WTC11 (cell line): ENCODE measurements around the gene TCEA2. TPM values are rescaled to one million over a fixed set of nuclear protein-coding genes. Genes with fewer than 3 reads are reported as not detected.
A peak's percentile ranks its signal among the peaks of the same experiment; 100 is the strongest.

Experiments used
- ATAC-seq: fragments of 200-7000 bp; cut with Tn5 transposase; 2 replicates; pipeline ENCODE4 v1.10.0; 2021; ENCODE audit warnings: mild to moderate bottlenecking, moderate library complexity
- CTCF ChIA-PET: fragments of 300-600 bp; sonication (Branson Sonifier 250); formaldehyde crosslinking; loops from one replicate; lab custom pipeline; 2021; ENCODE audit warnings: antibody characterized with exemption; lab: Charles Lee
- POLR2A ChIA-PET: fragments of 350-600 bp; sonication (Branson Sonifier 250); formaldehyde crosslinking; loops from one replicate; lab custom pipeline; 2021; ENCODE audit warnings: antibody characterized with exemption; lab: Charles Lee
- DNase-seq: peaks from one replicate; pipeline ENCODE4 v3.0.0; 2021; ENCODE audit warnings: low spot score
- H3K27ac Mint-ChIP-seq: 2 replicates; pipeline ENCODE4 v1.8.0; 2021; ENCODE audit warnings: mixed read lengths
- H3K27me3 Mint-ChIP-seq: 2 replicates; pipeline ENCODE4 v1.8.0; 2021; ENCODE audit warnings: low read depth, mild to moderate bottlenecking, moderate library complexity, mixed read lengths
- H3K36me3 Mint-ChIP-seq: 2 replicates; pipeline ENCODE4 v1.8.0; 2021; ENCODE audit warnings: mixed read lengths
- H3K4me1 Mint-ChIP-seq: 2 replicates; pipeline ENCODE4 v1.8.0; 2022; ENCODE audit warnings: mixed read lengths
- H3K4me3 Mint-ChIP-seq: 2 replicates; pipeline ENCODE4 v1.8.0; 2021; ENCODE audit warnings: mild to moderate bottlenecking, moderate library complexity, mixed read lengths
- H3K9me3 Mint-ChIP-seq: 2 replicates; pipeline ENCODE4 v1.8.0; 2021; ENCODE audit warnings: mixed read lengths
- ATF1 ChIP-seq: sonication (generic); formaldehyde crosslinking; IDR thresholded peaks from 2 replicates; pipeline ENCODE4 v1.8.1; 2023; ENCODE audit warnings: mild to moderate bottlenecking, moderate library complexity, missing genetic modification reagents
- ATF6 ChIP-seq: sonication (generic); formaldehyde crosslinking; IDR thresholded peaks from 2 replicates; pipeline ENCODE4 v1.8.1; 2023; ENCODE audit warnings: mild to moderate bottlenecking, missing genetic modification reagents
- ETV6 ChIP-seq: sonication (generic); formaldehyde crosslinking; IDR thresholded peaks from 2 replicates; pipeline ENCODE4 v1.8.1; 2022; ENCODE audit warnings: mild to moderate bottlenecking, missing genetic modification reagents
- OVOL2 ChIP-seq: fragments of 250-450 bp; sonication (Bioruptor Pico); IDR thresholded peaks from 2 replicates; pipeline ENCODE4 v1.9.0; 2021; ENCODE audit warnings: mild to moderate bottlenecking, borderline replicate concordance
- PREB ChIP-seq: sonication (generic); formaldehyde crosslinking; IDR thresholded peaks from 2 replicates; pipeline ENCODE4 v1.8.1; 2022; ENCODE audit warnings: mild to moderate bottlenecking, missing genetic modification reagents, moderate library complexity, borderline replicate concordance
- SP1 ChIP-seq: sonication (generic); formaldehyde crosslinking; conservative IDR thresholded peaks from 2 replicates; pipeline ENCODE4 v1.8.1; 2022; ENCODE audit warnings: missing genetic modification reagents
- TEAD4 ChIP-seq: sonication (generic); formaldehyde crosslinking; IDR thresholded peaks from 2 replicates; pipeline ENCODE4 v1.8.0; 2022; ENCODE audit warnings: mild to moderate bottlenecking, missing genetic modification reagents
- ZBTB21 ChIP-seq: sonication (generic); formaldehyde crosslinking; IDR thresholded peaks from 2 replicates; pipeline ENCODE4 v1.8.1; 2023; ENCODE audit warnings: mild to moderate bottlenecking, missing genetic modification reagents, borderline replicate concordance
- ZNF219 ChIP-seq: sonication (generic); formaldehyde crosslinking; IDR thresholded peaks from 2 replicates; pipeline ENCODE4 v1.8.0; 2023; ENCODE audit warnings: missing genetic modification reagents, mild to moderate bottlenecking, borderline replicate concordance
- ZNF232 ChIP-seq: sonication (generic); formaldehyde crosslinking; IDR thresholded peaks from 2 replicates; pipeline ENCODE4 v1.8.0; 2022; ENCODE audit warnings: mild to moderate bottlenecking, missing genetic modification reagents
- ZNF396 ChIP-seq: fragments of 250-450 bp; sonication (Bioruptor Pico); IDR thresholded peaks from 2 replicates; pipeline ENCODE4 v1.8.0; 2021; ENCODE audit warnings: mild to moderate bottlenecking, moderate library complexity, borderline replicate concordance
- ZNF423 ChIP-seq: fragments of 250-450 bp; sonication (Bioruptor Pico); IDR thresholded peaks from 2 replicates; pipeline ENCODE4 v2.1.2; 2022; ENCODE audit warnings: mild to moderate bottlenecking, moderate library complexity
- total RNA-seq: library from RNA; stranded (reverse); gene quantifications from 3 replicates; pipeline ENCODE4 v1.2.3, GENCODE V29; 2021
- TF ChIP-seq, protein P1 (sequence below): sonication (generic); formaldehyde crosslinking; IDR thresholded peaks from 2 replicates; pipeline ENCODE4 v1.8.0; 2022; ENCODE audit warnings: mild to moderate bottlenecking, missing genetic modification reagents
- TF ChIP-seq, protein P2 (sequence below): fragments of 250-450 bp; sonication (Bioruptor Pico); IDR thresholded peaks from 2 replicates; pipeline ENCODE4 v1.8.0; 2021; ENCODE audit warnings: mild to moderate bottlenecking
- TF ChIP-seq, protein P3 (sequence below): sonication (generic); formaldehyde crosslinking; IDR thresholded peaks from 2 replicates; pipeline ENCODE4 v1.8.0; 2023; ENCODE audit warnings: missing genetic modification reagents
- TF ChIP-seq, protein P4 (sequence below): sonication (generic); formaldehyde crosslinking; IDR thresholded peaks from 2 replicates; pipeline ENCODE4 v1.8.0; 2022; ENCODE audit warnings: missing genetic modification reagents
- TF ChIP-seq, protein P5 (sequence below): sonication (generic); formaldehyde crosslinking; IDR thresholded peaks from 2 replicates; pipeline ENCODE4 v1.8.1; 2023; ENCODE audit warnings: mild to moderate bottlenecking, missing genetic modification reagents, moderate library complexity

TCEA2 gene
- total RNA-seq, 1 experiment from 2014 or later: 55.8 TPM

GRCh38 chr20:64022671-64023360 lies 40.2 kb upstream of the TCEA2 start (continued):
- TF ChIP-seq, protein P1, sequence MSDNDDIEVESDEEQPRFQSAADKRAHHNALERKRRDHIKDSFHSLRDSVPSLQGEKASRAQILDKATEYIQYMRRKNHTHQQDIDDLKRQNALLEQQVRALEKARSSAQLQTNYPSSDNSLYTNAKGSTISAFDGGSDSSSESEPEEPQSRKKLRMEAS (CRISPR knock-in tag): no peak
- TF ChIP-seq ATF6 (CRISPR knock-in tag) (no peak), ZNF396 (no peak), ETV6 (CRISPR knock-in tag) (no peak), SP1 (CRISPR knock-in tag) (no peak), PREB (CRISPR knock-in tag) (no peak)
- TF ChIP-seq, protein P2, sequence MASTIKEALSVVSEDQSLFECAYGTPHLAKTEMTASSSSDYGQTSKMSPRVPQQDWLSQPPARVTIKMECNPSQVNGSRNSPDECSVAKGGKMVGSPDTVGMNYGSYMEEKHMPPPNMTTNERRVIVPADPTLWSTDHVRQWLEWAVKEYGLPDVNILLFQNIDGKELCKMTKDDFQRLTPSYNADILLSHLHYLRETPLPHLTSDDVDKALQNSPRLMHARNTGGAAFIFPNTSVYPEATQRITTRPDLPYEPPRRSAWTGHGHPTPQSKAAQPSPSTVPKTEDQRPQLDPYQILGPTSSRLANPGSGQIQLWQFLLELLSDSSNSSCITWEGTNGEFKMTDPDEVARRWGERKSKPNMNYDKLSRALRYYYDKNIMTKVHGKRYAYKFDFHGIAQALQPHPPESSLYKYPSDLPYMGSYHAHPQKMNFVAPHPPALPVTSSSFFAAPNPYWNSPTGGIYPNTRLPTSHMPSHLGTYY: no peak
- TF ChIP-seq, all 79 proteins: peak for 0

GRCh38 chr20:64023361-64024140 lies 39.4 kb upstream of the TCEA2 start:
- no peak for ATAC-seq
- Mint-ChIP-seq H3K27ac (no peak overlapping the region), H3K27me3 (no peaks in the 10 kb centered on the region), H3K4me1 (no peaks in the 10 kb centered on the region), H3K4me3 (no peak overlapping the region), H3K36me3 (peaks cover 63% of the 10 kb centered on the region), H3K9me3 (no peaks in the 10 kb centered on the region)
- CTCF ChIA-PET: interaction anchor here (1.1 kb wide), 1 partner anchor 15 kb away, joined by 5 read pairs; no protein-coding TSS in a partner anchor
- no peak for DNase-seq
- TF ChIP-seq ATF1 (CRISPR knock-in tag) (no peak), PREB (CRISPR knock-in tag) (peak; percentile 20; the same call in 1 of the 2 replicates), ZNF219 (CRISPR knock-in tag) (no peak), ZNF423 (no peak)
- POLR2A ChIA-PET: interaction anchor here (0.5 kb wide), 1 partner anchor 196 kb away, joined by 3 read pairs; no protein-coding TSS in a partner anchor

DNA sequence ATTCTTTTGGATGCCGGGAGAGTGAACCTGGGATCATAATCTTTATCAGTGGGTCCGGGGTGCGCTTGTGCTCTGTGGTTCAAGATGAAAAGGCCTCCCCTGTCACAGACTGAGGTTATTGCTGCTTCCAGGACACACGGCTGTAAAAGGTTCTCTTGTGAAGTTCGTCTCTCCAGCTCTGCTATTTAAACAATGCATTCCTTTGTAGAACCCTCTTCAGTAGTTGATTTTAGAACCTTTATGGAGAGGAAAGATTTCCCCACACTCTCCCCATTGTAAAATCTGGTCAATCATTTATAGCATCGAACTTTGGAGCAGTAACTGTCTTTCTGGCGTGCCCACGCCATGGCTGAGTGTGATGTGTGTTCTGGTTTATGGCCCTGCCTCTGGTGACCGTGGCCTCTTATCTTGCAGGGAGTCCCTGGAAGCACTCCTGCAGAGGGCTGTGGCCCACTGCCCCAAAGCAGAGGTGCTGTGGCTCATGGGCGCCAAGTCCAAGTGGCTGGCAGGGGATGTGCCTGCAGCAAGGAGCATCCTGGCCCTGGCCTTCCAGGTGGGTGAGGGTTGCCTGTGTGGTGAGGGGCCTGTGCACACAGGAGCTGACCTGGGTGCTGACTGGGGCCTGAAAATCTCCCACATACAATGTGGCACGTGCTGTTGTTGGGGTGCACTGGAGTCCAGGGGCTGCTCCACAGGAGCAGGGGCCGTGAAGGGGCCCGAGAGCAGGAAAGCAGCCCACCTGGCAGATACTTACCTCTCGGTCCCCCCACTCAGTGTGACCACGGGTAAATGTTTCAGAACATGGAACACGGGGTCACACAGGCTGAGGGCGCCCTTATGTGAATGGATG lies 38.6 kb upstream of the TCEA2 start:
- ATAC-seq (no peak), DNase-seq (no peak)
- no peak overlapping the region for H3K27ac Mint-ChIP-seq
- ChIA-PET CTCF (interaction anchor here (1.1 kb wide), 1 partner anchor 14 kb away, joined by 5 read pairs; no protein-coding TSS in a partner anchor), POLR2A (no interaction called here)
- H3K27me3 Mint-ChIP-seq: no peaks in the 10 kb centered on the region
- peaks cover 62% of the 10 kb centered on the region for H3K36me3 Mint-ChIP-seq
- no peak overlapping the region for H3K4me3 Mint-ChIP-seq
- H3K4me1 Mint-ChIP-seq: no peaks in the 10 kb centered on the region
- no peaks in the 10 kb centered on the region for H3K9me3 Mint-ChIP-seq
- TF ChIP-seq OVOL2 (no peak), ZBTB21 (CRISPR knock-in tag) (no peak), TEAD4 (no peak), ZNF232 (CRISPR knock-in tag) (no peak), SP1 (CRISPR knock-in tag) (no peak)
- TF ChIP-seq, protein P3, sequence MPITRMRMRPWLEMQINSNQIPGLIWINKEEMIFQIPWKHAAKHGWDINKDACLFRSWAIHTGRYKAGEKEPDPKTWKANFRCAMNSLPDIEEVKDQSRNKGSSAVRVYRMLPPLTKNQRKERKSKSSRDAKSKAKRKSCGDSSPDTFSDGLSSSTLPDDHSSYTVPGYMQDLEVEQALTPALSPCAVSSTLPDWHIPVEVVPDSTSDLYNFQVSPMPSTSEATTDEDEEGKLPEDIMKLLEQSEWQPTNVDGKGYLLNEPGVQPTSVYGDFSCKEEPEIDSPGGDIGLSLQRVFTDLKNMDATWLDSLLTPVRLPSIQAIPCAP: no peak
- TF ChIP-seq, protein P4, sequence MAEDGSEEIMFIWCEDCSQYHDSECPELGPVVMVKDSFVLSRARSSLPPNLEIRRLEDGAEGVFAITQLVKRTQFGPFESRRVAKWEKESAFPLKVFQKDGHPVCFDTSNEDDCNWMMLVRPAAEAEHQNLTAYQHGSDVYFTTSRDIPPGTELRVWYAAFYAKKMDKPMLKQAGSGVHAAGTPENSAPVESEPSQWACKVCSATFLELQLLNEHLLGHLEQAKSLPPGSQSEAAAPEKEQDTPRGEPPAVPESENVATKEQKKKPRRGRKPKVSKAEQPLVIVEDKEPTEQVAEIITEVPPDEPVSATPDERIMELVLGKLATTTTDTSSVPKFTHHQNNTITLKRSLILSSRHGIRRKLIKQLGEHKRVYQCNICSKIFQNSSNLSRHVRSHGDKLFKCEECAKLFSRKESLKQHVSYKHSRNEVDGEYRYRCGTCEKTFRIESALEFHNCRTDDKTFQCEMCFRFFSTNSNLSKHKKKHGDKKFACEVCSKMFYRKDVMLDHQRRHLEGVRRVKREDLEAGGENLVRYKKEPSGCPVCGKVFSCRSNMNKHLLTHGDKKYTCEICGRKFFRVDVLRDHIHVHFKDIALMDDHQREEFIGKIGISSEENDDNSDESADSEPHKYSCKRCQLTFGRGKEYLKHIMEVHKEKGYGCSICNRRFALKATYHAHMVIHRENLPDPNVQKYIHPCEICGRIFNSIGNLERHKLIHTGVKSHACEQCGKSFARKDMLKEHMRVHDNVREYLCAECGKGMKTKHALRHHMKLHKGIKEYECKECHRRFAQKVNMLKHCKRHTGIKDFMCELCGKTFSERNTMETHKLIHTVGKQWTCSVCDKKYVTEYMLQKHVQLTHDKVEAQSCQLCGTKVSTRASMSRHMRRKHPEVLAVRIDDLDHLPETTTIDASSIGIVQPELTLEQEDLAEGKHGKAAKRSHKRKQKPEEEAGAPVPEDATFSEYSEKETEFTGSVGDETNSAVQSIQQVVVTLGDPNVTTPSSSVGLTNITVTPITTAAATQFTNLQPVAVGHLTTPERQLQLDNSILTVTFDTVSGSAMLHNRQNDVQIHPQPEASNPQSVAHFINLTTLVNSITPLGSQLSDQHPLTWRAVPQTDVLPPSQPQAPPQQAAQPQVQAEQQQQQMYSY (CRISPR knock-in tag): no peak
- TF ChIP-seq, protein P5, sequence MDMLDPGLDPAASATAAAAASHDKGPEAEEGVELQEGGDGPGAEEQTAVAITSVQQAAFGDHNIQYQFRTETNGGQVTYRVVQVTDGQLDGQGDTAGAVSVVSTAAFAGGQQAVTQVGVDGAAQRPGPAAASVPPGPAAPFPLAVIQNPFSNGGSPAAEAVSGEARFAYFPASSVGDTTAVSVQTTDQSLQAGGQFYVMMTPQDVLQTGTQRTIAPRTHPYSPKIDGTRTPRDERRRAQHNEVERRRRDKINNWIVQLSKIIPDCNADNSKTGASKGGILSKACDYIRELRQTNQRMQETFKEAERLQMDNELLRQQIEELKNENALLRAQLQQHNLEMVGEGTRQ (CRISPR knock-in tag): no peak
